RWPE2 (cell line): Measurements from ENCODE around the gene RAP1GAP2.
"Not testable (repeated sequence)": the region's sequence is repeated elsewhere in the genome, so short reads cannot be mapped to it uniquely, and the experiment has no call there.

ENCODE experiments used
- ATAC-seq: fragments of 200-7000 bp; cut with Tn5 transposase; 3 replicates; pipeline ENCODE4 v1.9.1; 2021; ENCODE audit warnings: low read depth
- DNase-seq: peaks from one replicate; pipeline ENCODE4 v3.0.0-alpha.2; 2020; ENCODE audit warnings: low spot score
- H3K27ac ChIP-seq: fragments of 450-650 bp; 2 replicates; pipeline ENCODE4 v1.5.1; 2017; ENCODE audit warnings: mild to moderate bottlenecking; ENCODE audit not compliant: poor library complexity, severe bottlenecking
- H3K27me3 ChIP-seq: fragments of 250-450 bp; sonication (Bioruptor Pico); 2 replicates; pipeline ENCODE4 v1.5.1; 2021; ENCODE audit warnings: mild to moderate bottlenecking, moderate library complexity; ENCODE audit not compliant: insufficient read depth, poor library complexity, severe bottlenecking
- H3K36me3 ChIP-seq: fragments of 250-450 bp; sonication (Bioruptor Pico); 2 replicates; pipeline ENCODE4 v1.5.1; 2020; ENCODE audit warnings: low read depth, mild to moderate bottlenecking, moderate library complexity
- H3K4me1 ChIP-seq: fragments of 250-450 bp; sonication (Bioruptor Pico); 2 replicates; pipeline ENCODE4 v1.5.1; 2021; ENCODE audit warnings: mild to moderate bottlenecking, moderate library complexity; ENCODE audit not compliant: insufficient read depth, poor library complexity, severe bottlenecking
- H3K4me3 ChIP-seq: fragments of 250-450 bp; sonication (Bioruptor Pico); 2 replicates; pipeline ENCODE4 v1.5.1; 2021; ENCODE audit warnings: mild to moderate bottlenecking, moderate library complexity; ENCODE audit not compliant: severe bottlenecking
- H3K9me3 ChIP-seq: fragments of 250-450 bp; sonication (Bioruptor Pico); 2 replicates; pipeline ENCODE4 v1.5.1; 2021; ENCODE audit warnings: mild to moderate bottlenecking, moderate library complexity; ENCODE audit not compliant: severe bottlenecking
- CTCF ChIP-seq: fragments of 450-650 bp; IDR thresholded peaks from one replicate; pipeline ENCODE4 v1.5.1; 2017; ENCODE audit warnings: mild to moderate bottlenecking, moderate library complexity; ENCODE audit not compliant: poor library complexity, severe bottlenecking

Gene RAP1GAP2

GRCh38 chr17:2889256-2889655, 93.0 kb downstream of the RAP1GAP2 start:
- no peak overlapping the region for H3K4me3 ChIP-seq
- no peaks in the 10 kb centered on the region for H3K9me3 ChIP-seq
- peaks cover 32% of the 10 kb centered on the region for H3K4me1 ChIP-seq
- no peak overlapping the region for H3K27ac ChIP-seq
- DNase-seq (no peak), ATAC-seq (no peak)
- no peaks in the 10 kb centered on the region; the same call in none of the 2 replicates for H3K36me3 ChIP-seq
- H3K27me3 ChIP-seq, result no peaks in the 10 kb centered on the region
- no peak for TF ChIP-seq CTCF

DNA sequence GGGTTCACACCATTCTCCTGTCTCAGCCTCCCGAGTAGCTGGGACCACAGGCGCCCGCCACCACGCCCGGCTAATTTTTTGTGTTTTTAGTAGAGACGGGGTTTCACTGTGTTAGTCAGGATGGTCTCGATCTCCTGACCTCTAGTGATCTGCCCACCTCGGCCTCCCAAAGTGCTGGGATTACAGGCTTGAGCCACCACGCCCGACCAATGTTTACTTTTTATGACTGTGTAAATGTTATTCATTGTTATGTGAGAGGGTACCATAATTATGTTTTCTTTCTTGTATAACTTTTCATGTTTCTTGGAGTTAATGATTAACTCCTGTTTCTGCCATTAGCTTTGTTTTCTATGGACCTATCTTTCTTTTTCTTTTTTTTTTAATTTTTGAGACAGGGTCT, 94.5 kb downstream of the RAP1GAP2 start:
- not testable (repeated sequence) for ATAC-seq, DNase-seq, H3K4me3 ChIP-seq, H3K27me3 ChIP-seq, H3K36me3 ChIP-seq, H3K9me3 ChIP-seq
- Histone ChIP-seq H3K4me1 (peaks cover 32% of the 10 kb centered on the region), H3K27ac (peak overlapping the region; percentile 94)

GRCh38 chr17:2892305-2892971, 96.2 kb downstream of the RAP1GAP2 start:
- no peaks in the 10 kb centered on the region for H3K27me3 ChIP-seq
- DNase-seq (peak; percentile 86), ATAC-seq (peak; percentile 81)
- H3K4me3 ChIP-seq, result no peak overlapping the region
- no peaks in the 10 kb centered on the region; the same call in 1 of the 2 replicates for H3K36me3 ChIP-seq
- peaks cover 32% of the 10 kb centered on the region for H3K4me1 ChIP-seq
- TF ChIP-seq CTCF, result no peak
- peak overlapping the region; percentile 94 for H3K27ac ChIP-seq
- H3K9me3 ChIP-seq, result no peaks in the 10 kb centered on the region

- H3K27ac ChIP-seq, result peak overlapping the region; percentile 94
- peak; percentile 76 for ATAC-seq
Measured at GRCh38 chr17:2893422-2893914, 97.2 kb downstream of the RAP1GAP2 start.

DNA sequence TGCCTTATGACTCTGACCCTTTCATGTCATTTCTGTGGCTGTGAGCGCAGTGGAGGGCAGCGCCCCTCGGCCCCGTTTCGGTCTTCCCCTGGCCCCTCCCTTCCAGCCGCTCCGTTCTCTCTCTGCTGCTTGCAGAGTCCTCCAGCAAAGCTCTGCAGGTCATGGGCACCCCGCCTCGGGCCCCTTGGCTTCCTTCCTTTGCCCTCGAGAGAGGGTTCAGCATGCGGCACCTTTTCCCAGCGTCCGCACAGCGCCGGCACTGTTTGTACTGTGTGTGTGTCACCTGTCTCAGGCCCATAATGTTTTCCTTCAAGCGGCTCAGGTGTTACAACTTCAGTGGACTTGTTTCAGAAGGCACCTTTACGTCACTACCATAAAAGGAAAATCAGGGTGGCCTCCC, 98.5 kb downstream of the RAP1GAP2 start:
- Histone ChIP-seq H3K27ac (no peak overlapping the region), H3K9me3 (no peaks in the 10 kb centered on the region), H3K4me1 (peaks cover 32% of the 10 kb centered on the region), H3K4me3 (no peak overlapping the region), H3K36me3 (no peaks in the 10 kb centered on the region), H3K27me3 (no peaks in the 10 kb centered on the region)
- TF ChIP-seq CTCF, result no peak
- ATAC-seq (no peak), DNase-seq (no peak)

More at GRCh38 chr17:2893422-2893914, 97.2 kb downstream of the RAP1GAP2 start:
- H3K9me3 ChIP-seq, result no peaks in the 10 kb centered on the region
- DNase-seq, result peak; percentile 92
- no peak overlapping the region for H3K4me3 ChIP-seq
- no peaks in the 10 kb centered on the region for H3K36me3 ChIP-seq
- H3K27me3 ChIP-seq, result no peaks in the 10 kb centered on the region
- peaks cover 32% of the 10 kb centered on the region for H3K4me1 ChIP-seq
- no peak for TF ChIP-seq CTCF
